ENCODE measurements around the gene BICDL1.
A peak's percentile ranks its signal among the peaks of the same experiment; 100 is the strongest.

Gene BICDL1

GRCh38 chr12:120078868-120079267, 89.8 kb downstream of the BICDL1 start:
- no peak for DNase-seq (ENCODE audit: low read depth)
- no peak overlapping the region for H3K4me3 ChIP-seq (ENCODE audit: low read depth, low read length)
- TF ChIP-seq, protein P1, sequence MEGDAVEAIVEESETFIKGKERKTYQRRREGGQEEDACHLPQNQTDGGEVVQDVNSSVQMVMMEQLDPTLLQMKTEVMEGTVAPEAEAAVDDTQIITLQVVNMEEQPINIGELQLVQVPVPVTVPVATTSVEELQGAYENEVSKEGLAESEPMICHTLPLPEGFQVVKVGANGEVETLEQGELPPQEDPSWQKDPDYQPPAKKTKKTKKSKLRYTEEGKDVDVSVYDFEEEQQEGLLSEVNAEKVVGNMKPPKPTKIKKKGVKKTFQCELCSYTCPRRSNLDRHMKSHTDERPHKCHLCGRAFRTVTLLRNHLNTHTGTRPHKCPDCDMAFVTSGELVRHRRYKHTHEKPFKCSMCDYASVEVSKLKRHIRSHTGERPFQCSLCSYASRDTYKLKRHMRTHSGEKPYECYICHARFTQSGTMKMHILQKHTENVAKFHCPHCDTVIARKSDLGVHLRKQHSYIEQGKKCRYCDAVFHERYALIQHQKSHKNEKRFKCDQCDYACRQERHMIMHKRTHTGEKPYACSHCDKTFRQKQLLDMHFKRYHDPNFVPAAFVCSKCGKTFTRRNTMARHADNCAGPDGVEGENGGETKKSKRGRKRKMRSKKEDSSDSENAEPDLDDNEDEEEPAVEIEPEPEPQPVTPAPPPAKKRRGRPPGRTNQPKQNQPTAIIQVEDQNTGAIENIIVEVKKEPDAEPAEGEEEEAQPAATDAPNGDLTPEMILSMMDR (conservative IDR thresholded peaks at IDR 0.05; ENCODE audit: low read depth, low read length): no peak

DNA sequence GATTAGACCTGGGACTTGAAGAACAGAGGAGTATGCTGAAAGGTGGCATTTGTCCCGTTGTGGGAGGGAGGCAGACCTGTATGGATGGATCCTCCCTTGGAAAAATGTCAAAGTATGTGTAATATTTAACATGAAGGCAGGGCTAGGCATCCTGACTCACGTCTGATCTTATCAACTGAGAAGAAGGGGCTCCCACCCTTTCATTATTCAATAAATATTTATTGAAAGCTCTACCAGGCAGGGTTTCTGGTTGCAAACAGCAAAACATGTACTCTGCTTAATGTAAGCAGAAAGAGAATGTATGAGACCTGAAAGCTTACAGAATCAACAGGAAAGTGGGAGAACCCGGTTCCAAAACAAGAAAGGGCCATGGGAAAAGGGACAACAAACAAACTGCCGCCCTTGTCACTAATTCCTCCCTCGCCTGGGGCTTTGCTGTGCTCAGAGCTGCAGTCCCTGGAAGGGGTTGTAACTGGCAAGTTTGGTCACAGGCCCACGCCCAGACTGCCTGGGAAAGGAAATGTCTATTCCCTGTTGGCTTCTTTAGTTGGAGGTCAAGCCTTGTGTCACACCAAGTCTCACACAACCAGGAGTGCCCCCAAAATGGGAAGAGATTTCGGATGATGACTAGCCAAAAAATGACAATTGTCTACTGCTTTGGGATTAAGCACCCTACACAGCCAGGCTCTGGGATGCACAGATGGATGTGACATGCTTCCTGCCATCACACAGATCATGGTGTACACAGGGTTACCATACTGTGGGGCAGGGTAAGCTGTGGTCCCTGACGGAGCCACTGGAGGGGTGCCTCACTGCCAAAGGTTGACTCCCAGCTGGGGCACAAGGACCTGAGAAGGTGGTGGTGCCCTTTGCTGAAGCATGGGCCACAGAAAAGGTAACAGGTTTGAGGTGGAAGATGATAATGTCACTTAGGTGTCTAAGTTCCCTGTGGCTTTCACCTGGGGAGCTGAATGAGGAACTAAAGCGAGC, 90.7 kb downstream of the BICDL1 start:
- DNase-seq (ENCODE audit: low read depth): no peak
- TF ChIP-seq, protein P1 (conservative IDR thresholded peaks at IDR 0.05; ENCODE audit: low read depth, low read length): no peak
- no peak overlapping the region for H3K4me3 ChIP-seq (ENCODE audit: low read depth, low read length)

DNA sequence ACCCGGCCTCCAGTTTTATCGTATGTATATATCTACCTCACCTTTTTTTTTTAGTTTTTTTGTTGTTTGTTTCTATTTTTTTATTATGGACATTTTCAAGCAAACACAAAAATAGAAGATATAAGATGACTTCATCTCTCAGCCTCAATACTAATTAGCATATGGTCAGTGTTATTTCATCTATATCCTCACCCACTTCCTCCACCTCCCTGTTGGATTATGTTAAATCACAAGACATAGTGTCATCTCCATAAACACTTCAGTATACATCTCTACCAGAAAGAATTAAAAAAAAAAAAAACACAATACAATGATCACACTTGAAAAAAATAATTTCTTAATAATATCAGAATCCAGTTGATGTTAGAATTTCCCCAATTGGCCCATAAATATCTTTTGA, 92.6 kb downstream of the BICDL1 start:
- H3K4me3 ChIP-seq (ENCODE audit: low read depth, low read length): no peak overlapping the region
- DNase-seq (ENCODE audit: low read depth): no peak

DNA sequence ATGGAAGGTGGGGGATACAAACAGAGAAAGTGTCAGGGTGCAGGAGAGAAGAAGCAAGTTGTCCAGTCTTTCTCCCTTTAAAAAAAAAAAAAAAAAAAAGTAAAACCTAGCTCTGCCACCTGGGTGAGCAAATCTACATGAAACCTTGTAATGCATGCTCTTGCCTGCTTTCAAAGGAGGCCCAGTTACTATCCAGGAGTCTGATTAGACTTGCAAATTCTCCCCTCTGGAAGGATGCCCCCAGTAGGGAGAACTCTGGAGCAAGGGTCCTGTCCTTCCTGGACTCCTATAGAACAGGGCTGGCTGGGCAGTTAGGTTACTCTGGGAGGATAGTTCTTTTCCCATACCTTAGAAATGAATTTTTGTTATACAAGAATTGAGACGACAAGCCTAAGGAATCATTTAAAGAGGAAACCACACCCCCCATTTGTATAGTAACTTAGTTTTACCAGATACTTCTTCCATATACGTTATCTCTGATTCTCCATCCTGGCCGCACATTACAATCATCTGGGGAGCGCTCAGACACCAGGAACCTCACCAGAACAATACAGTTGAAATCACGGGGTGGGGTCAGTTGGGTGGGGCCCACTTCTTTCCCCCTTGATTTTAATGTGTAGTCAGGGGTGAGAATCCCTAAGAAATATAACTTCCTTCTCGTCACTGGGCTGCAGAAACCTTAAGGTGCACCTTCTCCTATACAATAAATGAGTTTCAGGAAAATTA, 97.0 kb downstream of the BICDL1 start:
- no peak for DNase-seq (ENCODE audit: low read depth)
- TF ChIP-seq, protein P1 (conservative IDR thresholded peaks at IDR 0.05; ENCODE audit: low read depth, low read length): no peak
- no peak overlapping the region for H3K4me3 ChIP-seq (ENCODE audit: low read depth, low read length)

More for the DNA sequence above, 92.6 kb downstream of the BICDL1 start:
- TF ChIP-seq, protein P1 (conservative IDR thresholded peaks at IDR 0.05; ENCODE audit: low read depth, low read length): no peak

GRCh38 chr12:120086801-120087621, 98.0 kb downstream of the BICDL1 start:
- TF ChIP-seq, protein P1 (conservative IDR thresholded peaks at IDR 0.05; ENCODE audit: low read depth, low read length): peak; percentile 97
- peak; percentile 99 for DNase-seq (ENCODE audit: low read depth)
- H3K4me3 ChIP-seq (ENCODE audit: low read depth, low read length): peak overlapping the region; percentile 62

DNA sequence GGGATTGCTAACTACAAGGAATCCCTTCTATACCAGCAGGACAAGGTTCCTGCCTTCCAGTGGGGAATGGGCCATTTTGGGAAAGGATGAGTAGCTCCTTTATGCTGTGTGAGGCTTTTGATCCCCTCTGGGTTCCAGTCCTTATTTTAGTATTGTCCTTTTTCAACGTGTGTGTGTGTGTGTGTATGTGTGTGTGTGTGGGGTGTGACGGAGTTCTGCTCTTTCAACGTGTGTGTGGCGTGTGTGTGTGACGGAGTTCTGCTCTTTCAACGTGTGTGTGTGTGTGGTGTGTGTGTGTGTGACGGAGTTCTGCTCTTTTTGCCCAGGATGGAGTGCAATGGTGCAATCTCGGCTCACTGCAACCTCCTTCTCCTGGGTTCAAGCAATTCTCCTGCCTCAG, 100.1 kb downstream of the BICDL1 start:
- TF ChIP-seq, protein P1 (conservative IDR thresholded peaks at IDR 0.05; ENCODE audit: low read depth, low read length): no peak

More for the DNA sequence above, 100.1 kb downstream of the BICDL1 start:
- peak; percentile 10 for DNase-seq (ENCODE audit: low read depth)
- no peak overlapping the region for H3K4me3 ChIP-seq (ENCODE audit: low read depth, low read length)
